Measurements from ENCODE around the gene ITPR3. TPM values are rescaled to one million over a fixed set of nuclear protein-coding genes. Genes with fewer than 3 reads are reported as not detected.

Gene ITPR3
- total RNA-seq, 2 experiments from 2014 or later = 34.8 to 35.1 TPM

DNA sequence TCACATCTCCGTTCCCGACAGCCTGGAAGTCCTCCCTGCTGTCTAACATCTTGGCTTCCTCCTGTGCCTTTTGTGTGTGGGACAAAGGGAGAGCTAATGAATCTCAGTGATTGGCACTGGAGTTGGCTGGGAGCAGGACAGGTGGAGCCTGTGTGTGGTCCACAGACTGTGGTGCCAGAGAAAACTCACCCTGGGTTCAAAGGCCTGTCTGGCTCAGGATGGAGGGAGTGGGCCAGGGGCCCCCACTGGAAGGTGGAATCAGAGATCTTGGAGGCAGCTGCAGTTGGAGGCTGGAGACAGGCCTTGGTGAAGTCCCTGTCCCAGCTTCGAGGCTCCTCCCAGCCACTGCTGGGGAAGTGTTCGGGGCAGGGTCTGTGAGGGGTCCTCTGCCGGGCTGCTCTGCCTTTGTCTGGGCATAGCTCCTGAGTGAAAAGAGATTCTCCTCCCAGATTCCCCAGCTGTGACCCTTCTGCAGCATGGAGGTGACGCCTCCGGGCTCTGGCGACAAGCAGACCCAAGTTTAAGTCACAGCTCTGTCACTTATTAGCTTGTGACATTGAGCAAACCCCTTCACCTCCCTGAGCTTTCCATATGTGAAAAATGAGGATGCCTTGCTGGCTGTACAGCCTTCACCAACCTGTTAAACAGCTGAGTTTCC lies 13.9 kb upstream of the ITPR3 start:
- no peaks in the 10 kb centered on the region for H3K4me1 Mint-ChIP-seq (ENCODE audit: low read depth)

DNA sequence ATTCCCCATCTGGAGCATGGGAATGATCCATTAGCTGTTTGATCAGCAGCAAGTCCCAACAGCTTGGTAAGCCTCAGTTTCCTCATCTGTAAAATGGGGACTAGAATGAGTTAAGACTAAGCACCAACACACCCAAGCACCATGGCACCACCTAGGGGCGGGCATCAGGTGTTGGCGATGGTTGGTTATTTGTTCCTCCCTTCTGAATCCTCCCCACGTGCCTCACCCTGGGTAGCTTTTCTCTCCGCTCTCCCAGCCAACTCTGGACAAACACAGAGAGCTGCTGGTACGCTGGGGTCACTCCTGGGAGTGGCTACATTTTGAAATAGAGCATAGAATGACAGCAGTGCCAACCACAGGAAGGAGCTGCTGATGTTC lies 13.3 kb upstream of the ITPR3 start:
- CTCF ChIA-PET = interaction anchor here (0.6 to 4.2 kb wide), 20 partner anchors 10 to 654 kb away, joined by 3 to 46 read pairs (median 4); partner anchors contain the start of genes ITPR3 and ZBTB22
- Mint-ChIP-seq H3K9me3 (no peaks in the 10 kb centered on the region), H3K4me3 (no peak overlapping the region), H3K27ac (no peak overlapping the region), H3K4me1 (ENCODE audit: low read depth) (no peaks in the 10 kb centered on the region), H3K27me3 (ENCODE audit: low read depth) (no peaks in the 10 kb centered on the region), H3K36me3 (ENCODE audit: low read depth) (no peaks in the 10 kb centered on the region)
- DNase-seq = peak; percentile 70
- intact Hi-C loops (cut with micrococcal nuclease) = loop anchor here (1.0 kb wide), 2 partner anchors 18 to 22 kb away; no protein-coding TSS in a partner anchor

More for the DNA sequence above, 13.9 kb upstream of the ITPR3 start:
- no peak for DNase-seq
- Mint-ChIP-seq H3K27ac (no peak overlapping the region), H3K27me3 (ENCODE audit: low read depth) (no peaks in the 10 kb centered on the region), H3K36me3 (ENCODE audit: low read depth) (no peaks in the 10 kb centered on the region), H3K4me3 (no peak overlapping the region), H3K9me3 (no peaks in the 10 kb centered on the region)
- CTCF ChIA-PET = interaction anchor here (0.7 to 4.2 kb wide), 19 partner anchors 10 to 289 kb away, joined by 3 to 46 read pairs (median 4); partner anchors contain the start of genes ITPR3 and ZBTB22
- intact Hi-C loops (cut with micrococcal nuclease) = loop anchor here (1.0 kb wide), 2 partner anchors 18 to 22 kb away; no protein-coding TSS in a partner anchor

DNA sequence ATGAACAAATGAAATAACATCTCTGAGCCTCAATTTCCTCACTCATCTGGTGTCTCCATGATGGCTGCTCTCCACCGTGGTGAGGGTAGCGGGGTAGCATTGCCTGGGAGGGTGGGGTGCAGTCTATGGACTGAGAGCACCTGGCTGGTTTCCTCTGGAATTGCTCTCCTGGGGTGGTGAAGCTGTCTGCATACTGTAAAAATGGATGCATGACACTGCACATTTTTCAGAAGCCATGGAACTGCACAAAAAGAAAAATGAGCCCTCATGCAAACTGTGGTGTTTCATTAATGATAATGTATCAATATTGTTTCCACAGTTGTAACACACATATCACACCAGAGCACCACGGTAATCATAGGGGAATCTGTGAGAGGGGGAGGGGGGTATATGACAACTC lies 12.1 kb upstream of the ITPR3 start:
- H3K36me3 Mint-ChIP-seq (ENCODE audit: low read depth) = no peaks in the 10 kb centered on the region
- H3K9me3 Mint-ChIP-seq = no peaks in the 10 kb centered on the region
- H3K4me3 Mint-ChIP-seq = no peak overlapping the region
- H3K27ac Mint-ChIP-seq = no peak overlapping the region
- CTCF ChIA-PET = interaction anchor here (1.2 to 4.2 kb wide), 6 partner anchors 11 to 75 kb away, joined by 4 to 46 read pairs (median 8); partner anchors contain the start of gene ITPR3
- no peak for DNase-seq
- H3K27me3 Mint-ChIP-seq (ENCODE audit: low read depth) = no peaks in the 10 kb centered on the region
- intact Hi-C loops (cut with micrococcal nuclease) = no loop called here
- H3K4me1 Mint-ChIP-seq (ENCODE audit: low read depth) = no peaks in the 10 kb centered on the region

DNA sequence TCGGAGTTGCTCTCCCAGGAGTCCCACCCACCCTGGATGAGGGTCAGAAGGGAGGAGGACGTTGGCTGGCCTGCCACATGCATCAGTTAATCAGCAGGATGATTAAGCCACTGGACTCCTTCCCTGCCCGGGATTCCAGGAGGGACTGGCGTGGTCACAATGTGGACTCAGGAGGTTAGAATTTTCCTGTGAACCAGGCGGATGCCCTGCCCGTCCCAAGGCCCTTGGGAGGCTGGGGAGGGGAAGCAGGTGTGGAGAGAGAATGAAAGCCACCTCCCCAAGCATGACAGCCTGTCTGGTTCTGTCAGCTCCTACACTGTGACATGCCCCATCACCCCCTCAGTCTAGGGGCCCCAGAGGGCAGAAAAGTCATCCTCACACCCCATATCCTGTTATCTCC lies 11.6 kb upstream of the ITPR3 start:
- Mint-ChIP-seq H3K4me1 (ENCODE audit: low read depth) (no peaks in the 10 kb centered on the region), H3K9me3 (no peaks in the 10 kb centered on the region), H3K27me3 (ENCODE audit: low read depth) (no peaks in the 10 kb centered on the region), H3K27ac (no peak overlapping the region), H3K4me3 (no peak overlapping the region), H3K36me3 (ENCODE audit: low read depth) (no peaks in the 10 kb centered on the region)
- DNase-seq = no peak
- CTCF ChIA-PET = interaction anchor here (1.2 to 4.2 kb wide), 2 partner anchors 23 to 30 kb away, joined by 4 to 46 read pairs; no protein-coding TSS in a partner anchor
- intact Hi-C loops (cut with micrococcal nuclease) = no loop called here

DNA sequence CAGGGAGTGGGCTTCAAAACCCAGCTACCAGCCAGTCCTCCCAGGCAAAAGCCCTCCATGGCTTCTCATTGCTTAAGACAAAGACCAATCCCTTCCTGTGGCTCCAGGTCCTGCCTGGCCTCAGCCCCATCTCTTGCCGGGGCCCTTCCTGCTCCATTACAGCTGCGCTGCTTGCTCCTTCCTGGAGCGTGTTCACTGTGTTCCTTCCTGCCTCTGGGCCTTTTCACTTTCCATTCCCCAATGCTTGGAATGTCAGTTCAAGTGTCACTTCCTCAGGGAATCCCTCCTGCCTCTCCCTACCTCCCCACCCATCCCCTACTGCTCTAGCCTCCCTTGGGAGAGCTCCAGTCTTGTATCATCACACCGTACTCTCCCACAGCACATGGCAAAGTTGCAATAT lies 11.1 kb upstream of the ITPR3 start:
- H3K27me3 Mint-ChIP-seq (ENCODE audit: low read depth) = no peaks in the 10 kb centered on the region
- no peaks in the 10 kb centered on the region for H3K9me3 Mint-ChIP-seq
- H3K4me3 Mint-ChIP-seq = no peak overlapping the region
- intact Hi-C loops (cut with micrococcal nuclease) = no loop called here
- no peaks in the 10 kb centered on the region for H3K36me3 Mint-ChIP-seq (ENCODE audit: low read depth)
- no peak overlapping the region for H3K27ac Mint-ChIP-seq
- CTCF ChIA-PET = no interaction called here
- no peak for DNase-seq
- H3K4me1 Mint-ChIP-seq (ENCODE audit: low read depth) = no peaks in the 10 kb centered on the region

DNA sequence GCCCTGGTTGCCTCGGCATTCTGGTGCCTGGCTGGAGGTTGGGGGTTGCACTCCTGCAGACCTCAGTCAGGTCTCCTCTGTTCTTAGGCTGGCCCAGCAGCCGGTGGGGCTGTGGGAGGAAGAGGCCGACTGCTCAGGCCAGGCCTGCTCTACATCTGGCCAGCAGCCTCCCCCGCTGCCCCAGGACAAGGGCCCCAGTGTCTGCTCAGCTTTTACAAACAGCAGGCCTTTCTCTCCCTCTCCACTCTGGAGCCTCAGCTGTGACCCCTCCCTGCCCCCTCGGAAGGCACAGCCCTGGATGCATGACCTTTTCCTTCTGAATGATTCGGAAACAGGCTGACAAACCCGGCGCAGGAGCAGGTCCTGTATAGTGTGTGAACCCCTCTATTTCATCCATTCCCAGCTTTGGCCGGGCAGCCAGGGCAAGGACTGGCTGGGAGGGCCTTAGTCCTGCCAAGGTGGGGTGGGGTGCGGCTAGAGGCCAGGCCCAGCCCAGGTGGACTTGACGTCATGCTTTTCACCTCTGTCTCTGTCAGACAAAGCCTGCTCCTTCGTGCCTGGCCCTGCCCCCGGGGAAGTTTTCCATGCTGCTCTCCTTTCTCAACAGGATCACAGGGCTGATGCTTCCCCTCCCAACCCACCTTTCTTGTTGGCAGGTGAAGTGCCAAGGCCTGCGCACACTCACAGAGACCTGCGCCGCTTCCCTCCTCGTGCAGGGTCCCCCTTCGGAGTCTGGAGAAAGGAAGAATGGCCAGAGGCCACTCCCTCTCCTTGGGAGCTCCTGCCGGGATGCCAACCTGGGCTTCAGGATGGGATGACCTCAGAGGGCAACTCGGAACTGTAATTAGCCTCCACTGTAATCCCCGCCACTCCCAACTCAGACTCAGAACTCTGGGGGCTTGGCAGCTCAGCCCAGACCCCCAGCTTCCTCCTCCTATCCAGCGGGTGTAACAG lies 10.1 kb upstream of the ITPR3 start:
- H3K36me3 Mint-ChIP-seq (ENCODE audit: low read depth) = no peaks in the 10 kb centered on the region
- H3K9me3 Mint-ChIP-seq = no peaks in the 10 kb centered on the region
- no peaks in the 10 kb centered on the region for H3K4me1 Mint-ChIP-seq (ENCODE audit: low read depth)
- DNase-seq = no peak
- no peaks in the 10 kb centered on the region for H3K27me3 Mint-ChIP-seq (ENCODE audit: low read depth)
- CTCF ChIA-PET = interaction anchor here (1.0 to 1.4 kb wide), 4 partner anchors 10 to 31 kb away, joined by 4 to 9 read pairs (median 4); partner anchors contain the start of genes BAK1 and ITPR3
- intact Hi-C loops (cut with micrococcal nuclease) = no loop called here
- H3K27ac Mint-ChIP-seq = no peak overlapping the region
- no peak overlapping the region for H3K4me3 Mint-ChIP-seq

DNA sequence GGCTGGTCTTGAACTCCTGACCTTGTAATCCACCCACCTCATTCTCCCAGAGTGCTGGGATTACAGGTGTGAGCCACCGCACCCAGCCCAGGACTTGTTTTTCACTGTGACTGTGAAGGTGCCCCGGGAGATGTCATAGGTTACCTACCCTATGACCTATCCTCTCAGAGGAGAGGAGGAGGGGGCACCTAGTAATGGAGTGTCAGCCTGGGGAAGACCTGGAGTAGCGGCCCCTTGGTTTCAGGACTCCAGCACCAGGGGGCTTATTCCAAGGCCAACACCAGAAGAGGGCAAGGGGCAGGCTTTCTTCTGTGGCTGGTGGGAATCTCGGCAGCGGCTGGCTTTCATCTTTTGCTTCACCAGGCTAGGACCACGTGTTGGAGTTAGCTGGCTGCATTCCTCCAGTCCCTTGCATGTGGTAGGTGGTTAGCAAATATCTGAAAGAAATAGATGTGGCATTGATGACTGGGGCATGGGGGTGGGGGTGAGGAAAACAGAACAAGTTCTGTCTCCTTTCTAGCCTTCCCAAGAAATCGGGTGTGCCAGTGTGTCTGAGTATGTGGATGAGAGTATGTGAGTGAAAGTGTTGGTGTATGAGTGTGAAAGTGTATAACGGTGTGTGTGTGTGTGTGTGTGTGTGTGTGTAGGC lies 7.9 kb upstream of the ITPR3 start:
- no peaks in the 10 kb centered on the region for H3K36me3 Mint-ChIP-seq (ENCODE audit: low read depth)
- CTCF ChIA-PET = no interaction called here
- no peaks in the 10 kb centered on the region for H3K27me3 Mint-ChIP-seq (ENCODE audit: low read depth)
- H3K4me3 Mint-ChIP-seq = no peak overlapping the region
- no peak for DNase-seq
- H3K27ac Mint-ChIP-seq = no peak overlapping the region
- intact Hi-C loops (cut with micrococcal nuclease) = no loop called here
- H3K4me1 Mint-ChIP-seq (ENCODE audit: low read depth) = peaks cover 4% of the 10 kb centered on the region
- H3K9me3 Mint-ChIP-seq = no peaks in the 10 kb centered on the region

DNA sequence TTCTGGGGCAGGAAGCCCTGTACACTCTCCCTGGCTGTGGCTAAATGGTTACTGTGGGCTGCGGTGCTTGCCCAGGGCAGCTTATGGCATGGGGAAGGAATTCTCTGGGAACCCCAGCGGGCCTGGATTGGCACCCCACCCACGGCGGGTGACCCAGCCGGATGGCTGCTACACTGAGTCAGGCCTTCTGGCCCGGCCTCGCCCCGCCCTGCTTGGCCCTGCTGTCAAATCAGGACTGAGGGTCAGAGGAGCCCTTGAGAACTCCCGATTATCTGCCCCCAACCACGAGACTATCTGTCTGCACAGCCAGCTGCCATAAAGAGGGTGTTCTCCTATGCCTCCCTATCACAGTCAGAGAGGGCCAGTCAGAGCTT lies 7.3 kb upstream of the ITPR3 start:
- Mint-ChIP-seq H3K9me3 (no peaks in the 10 kb centered on the region), H3K27ac (no peak overlapping the region), H3K4me1 (ENCODE audit: low read depth) (peaks cover 6% of the 10 kb centered on the region), H3K36me3 (ENCODE audit: low read depth) (no peaks in the 10 kb centered on the region), H3K27me3 (ENCODE audit: low read depth) (no peaks in the 10 kb centered on the region), H3K4me3 (no peak overlapping the region)
- CTCF ChIA-PET = no interaction called here
- DNase-seq = no peak
- intact Hi-C loops (cut with micrococcal nuclease) = no loop called here

DNA sequence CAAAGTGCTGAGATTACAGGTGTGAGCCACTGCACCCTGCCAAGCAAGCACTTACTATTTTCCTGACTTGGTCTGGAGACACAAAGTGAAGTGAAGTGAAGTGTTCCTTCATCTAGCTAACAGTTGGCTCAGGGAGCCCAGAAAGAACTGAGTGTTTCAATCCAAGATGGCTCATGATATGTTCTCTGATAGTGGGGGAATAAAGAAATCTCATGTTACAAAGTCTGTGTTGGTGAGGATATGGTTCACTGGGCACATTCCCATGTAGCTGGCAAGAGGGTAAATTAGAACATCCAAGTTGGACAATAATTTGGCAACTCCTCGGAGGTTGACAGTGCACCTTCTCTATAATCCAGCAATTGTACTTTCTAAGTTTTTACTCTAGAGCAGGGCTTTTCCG lies 5.0 kb upstream of the ITPR3 start:
- H3K27ac Mint-ChIP-seq = no peak overlapping the region
- H3K4me3 Mint-ChIP-seq = no peak overlapping the region
- no peaks in the 10 kb centered on the region for H3K27me3 Mint-ChIP-seq (ENCODE audit: low read depth)

DNA sequence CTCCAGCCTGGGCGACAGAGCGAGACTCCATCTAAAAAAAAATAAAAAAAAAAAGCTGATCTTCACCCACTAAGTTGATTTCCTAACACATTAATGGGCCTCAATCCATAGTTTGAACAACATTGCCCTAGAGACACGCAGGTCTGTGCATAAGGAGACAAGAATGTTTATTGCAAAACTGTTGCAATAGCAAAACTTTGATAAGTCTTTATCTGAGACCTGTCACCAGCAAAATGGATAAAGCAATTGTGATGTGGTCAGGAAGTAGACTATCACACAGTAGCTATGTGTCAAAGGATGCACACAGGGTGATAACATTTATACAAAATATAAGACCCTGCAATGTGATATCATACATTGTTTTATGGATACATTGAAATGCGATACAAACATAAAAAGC lies 4.2 kb upstream of the ITPR3 start:
- Mint-ChIP-seq H3K9me3 (no peaks in the 10 kb centered on the region), H3K4me1 (ENCODE audit: low read depth) (peaks cover 18% of the 10 kb centered on the region), H3K4me3 (no peak overlapping the region), H3K36me3 (ENCODE audit: low read depth) (no peaks in the 10 kb centered on the region), H3K27ac (no peak overlapping the region), H3K27me3 (ENCODE audit: low read depth) (no peaks in the 10 kb centered on the region)
- no peak for DNase-seq
- CTCF ChIA-PET = interaction anchor here (0.9 to 4.0 kb wide), 2 partner anchors 9 to 32 kb away, joined by 3 to 18 read pairs; no protein-coding TSS in a partner anchor
- intact Hi-C loops (cut with micrococcal nuclease) = no loop called here

More for the DNA sequence above, 5.0 kb upstream of the ITPR3 start:
- intact Hi-C loops (cut with micrococcal nuclease) = no loop called here
- Mint-ChIP-seq H3K4me1 (ENCODE audit: low read depth) (peaks cover 18% of the 10 kb centered on the region), H3K9me3 (no peaks in the 10 kb centered on the region), H3K36me3 (ENCODE audit: low read depth) (no peaks in the 10 kb centered on the region)
- CTCF ChIA-PET = interaction anchor here (0.9 to 4.0 kb wide), 3 partner anchors 9 to 31 kb away, joined by 3 to 18 read pairs (median 3); no protein-coding TSS in a partner anchor
- DNase-seq = no peak

DNA sequence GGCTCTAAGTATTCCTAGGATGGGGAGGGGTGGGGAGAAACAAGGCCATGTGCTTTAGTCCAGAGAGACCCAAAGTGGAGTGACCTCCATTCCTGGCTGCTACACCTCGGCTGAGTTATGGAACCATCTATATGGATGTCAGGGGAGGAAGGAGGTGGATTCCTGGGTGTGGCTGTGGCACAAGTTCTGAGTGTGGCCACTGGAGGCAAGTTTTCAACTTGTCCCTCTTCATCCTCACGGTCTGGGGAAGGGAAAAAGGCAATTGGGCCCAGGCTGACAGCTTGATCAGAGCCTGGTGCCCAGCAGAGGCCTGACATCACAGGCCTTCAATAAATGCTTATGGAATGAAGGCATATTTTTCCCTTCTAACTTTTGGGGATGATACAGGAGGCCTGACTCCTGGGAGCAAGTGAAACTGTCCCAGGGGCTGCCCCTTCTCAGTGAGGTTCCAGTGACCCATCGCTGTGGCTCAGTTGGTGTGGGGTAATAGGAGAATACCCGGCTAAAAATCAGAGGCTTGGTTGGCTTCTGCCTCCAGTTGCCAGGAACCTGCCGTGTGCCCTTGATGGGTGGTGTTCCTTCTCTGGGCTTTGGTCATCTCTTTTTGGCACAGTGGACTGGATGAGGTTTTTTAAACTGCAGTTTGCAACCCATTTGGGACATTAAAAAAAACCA lies 1.8 kb upstream of the ITPR3 start:
- DNase-seq = no peak
- no peak overlapping the region for H3K27ac Mint-ChIP-seq
- no peaks in the 10 kb centered on the region for H3K9me3 Mint-ChIP-seq
- intact Hi-C loops (cut with micrococcal nuclease) = no loop called here
- H3K4me1 Mint-ChIP-seq (ENCODE audit: low read depth) = peaks cover 40% of the 10 kb centered on the region
- no peak overlapping the region for H3K4me3 Mint-ChIP-seq
- CTCF ChIA-PET = interaction anchor here (2.9 to 4.0 kb wide), 2 partner anchors 11 to 12 kb away, joined by 11 to 18 read pairs; no protein-coding TSS in a partner anchor
- no peaks in the 10 kb centered on the region for H3K36me3 Mint-ChIP-seq (ENCODE audit: low read depth)
- H3K27me3 Mint-ChIP-seq (ENCODE audit: low read depth) = no peaks in the 10 kb centered on the region

Data from activated naive CD4-positive, alpha-beta T cell treated with anti-CD3 and anti-CD28 coated beads for 36 hours (primary cell).